ENCODE measurements around the gene CBARP. TPM values are rescaled to one million over a fixed set of nuclear protein-coding genes. Genes with fewer than 3 reads are reported as not detected.
A peak's percentile ranks its signal among the peaks of the same experiment; 100 is the strongest.
"Not testable (repeated sequence)": the region's sequence is repeated elsewhere in the genome, so short reads cannot be mapped to it uniquely, and the experiment has no call there.

The CBARP gene
- total RNA-seq, 1 experiment from 2014 or later, result 5.6 TPM

- in situ Hi-C loops (cut with HindIII; ENCODE audit: low sequenced_read_pairs), result no loop called here
Observed at GRCh38 chr19:1255186-1256161, 17.7 kb upstream of the CBARP start.

GRCh38 chr19:1254530-1255185 lies 16.9 kb upstream of the CBARP start:
- no peak for DNase-seq (ENCODE audit: low spot score)
- in situ Hi-C loops (cut with HindIII; ENCODE audit: low sequenced_read_pairs), result no loop called here

More at GRCh38 chr19:1255186-1256161, 17.7 kb upstream of the CBARP start:
- no peak for DNase-seq (ENCODE audit: low spot score)

DNA sequence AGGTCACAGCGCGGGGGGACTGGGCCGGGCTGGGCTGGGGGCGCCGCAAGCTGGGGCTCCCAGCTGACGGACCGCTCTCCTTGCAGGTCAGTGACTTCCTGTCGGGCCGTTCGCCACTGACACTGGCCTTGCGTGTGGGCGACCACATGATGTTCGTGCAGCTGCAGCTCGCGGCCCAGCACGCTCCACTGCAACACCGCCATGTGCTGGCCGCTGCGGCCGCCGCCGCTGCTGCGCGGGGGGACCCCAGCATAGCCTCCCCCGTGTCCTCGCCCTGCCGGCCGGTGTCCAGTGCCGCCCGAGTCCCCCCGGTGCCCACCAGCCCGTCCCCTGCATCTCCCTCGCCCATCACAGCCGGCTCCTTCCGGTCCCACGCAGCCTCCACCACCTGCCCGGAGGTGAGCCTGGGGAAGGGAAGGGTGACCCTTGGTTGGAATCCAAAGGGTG lies 16.3 kb upstream of the CBARP start:
- in situ Hi-C loops (cut with HindIII; ENCODE audit: low sequenced_read_pairs), result no loop called here
- no peak for DNase-seq (ENCODE audit: low spot score)

DNA sequence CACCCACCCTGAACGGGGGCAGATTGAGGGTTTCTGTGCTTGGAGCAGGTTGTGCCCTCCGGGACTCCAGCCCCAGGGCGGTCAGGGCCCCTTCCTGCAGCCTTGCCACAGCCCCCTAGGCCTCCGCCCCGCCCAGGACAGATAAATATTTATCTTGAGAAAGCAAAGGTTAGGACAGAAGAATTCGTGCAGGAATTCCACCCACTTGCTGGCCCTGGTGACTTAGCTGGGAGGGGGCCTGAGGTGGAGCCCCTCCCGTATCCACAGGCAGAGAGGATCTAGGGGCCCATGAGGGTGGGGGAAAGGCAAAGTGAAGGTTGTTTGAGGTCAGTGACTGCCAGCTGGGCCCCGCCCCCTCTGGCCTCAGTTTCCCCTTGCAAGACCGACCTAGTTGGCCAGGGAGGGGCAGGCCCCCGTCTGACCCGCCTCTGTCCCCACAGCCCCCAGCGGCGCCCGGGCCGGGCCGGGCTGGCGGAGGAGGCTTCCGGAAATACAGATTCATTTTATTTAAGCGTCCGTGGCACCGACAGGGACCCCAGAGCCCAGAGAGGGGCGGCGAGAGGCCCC lies 15.8 kb upstream of the CBARP start:
- in situ Hi-C loops (cut with HindIII; ENCODE audit: low sequenced_read_pairs), result no loop called here
- no peak for DNase-seq (ENCODE audit: low spot score)

- in situ Hi-C loops (cut with HindIII; ENCODE audit: low sequenced_read_pairs), result no loop called here
- DNase-seq (ENCODE audit: low spot score), result peak; percentile 75
Observed at GRCh38 chr19:1252821-1253513, 15.2 kb upstream of the CBARP start.

- peak; percentile 73 for DNase-seq (ENCODE audit: low spot score)
- in situ Hi-C loops (cut with HindIII; ENCODE audit: low sequenced_read_pairs), result no loop called here
Observed at GRCh38 chr19:1252221-1252820, 14.5 kb upstream of the CBARP start.

DNA sequence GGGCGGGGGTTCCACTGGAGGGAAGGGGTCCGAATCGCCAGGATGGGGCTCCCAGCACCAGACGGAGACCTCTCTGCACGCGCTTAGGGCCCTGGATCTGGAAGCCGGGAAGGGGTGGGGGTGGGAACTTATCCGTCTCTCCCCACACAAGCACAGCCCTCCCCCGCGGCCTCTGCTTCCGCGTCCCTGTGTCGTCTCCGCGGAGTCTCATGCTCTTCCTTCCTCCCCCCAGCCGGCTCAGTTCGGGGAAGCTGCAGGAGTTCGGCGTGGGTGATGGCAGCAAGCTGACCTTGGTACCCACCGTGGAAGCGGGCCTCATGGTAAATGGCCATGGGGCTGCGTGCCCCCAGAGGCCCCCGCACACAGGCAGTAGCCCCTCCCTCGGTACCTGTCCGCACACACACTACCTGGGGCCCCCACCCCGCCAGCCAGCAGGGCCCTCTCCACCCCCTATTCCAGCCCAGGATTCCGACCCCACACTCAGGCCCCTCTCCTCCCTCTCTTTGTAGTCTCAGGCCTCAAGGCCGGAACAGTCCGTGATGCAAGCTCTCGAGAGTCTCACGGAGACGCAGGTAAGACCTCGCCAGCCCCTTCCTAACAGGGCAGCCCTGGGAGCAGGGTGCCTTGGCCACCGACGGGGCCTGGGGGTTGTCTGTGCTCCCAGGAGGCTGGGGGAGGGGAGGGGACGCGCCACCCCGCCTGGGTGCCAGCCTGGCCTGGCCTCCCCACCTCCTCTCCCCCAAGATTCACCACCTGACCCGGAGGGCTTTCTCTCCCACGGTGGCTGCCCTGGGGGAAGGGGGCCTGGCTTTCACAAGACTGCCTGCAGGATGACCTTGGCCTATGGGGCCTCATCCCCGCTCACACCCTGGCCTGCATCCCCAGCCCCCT lies 13.8 kb upstream of the CBARP start:
- in situ Hi-C loops (cut with HindIII; ENCODE audit: low sequenced_read_pairs), result no loop called here
- peak; percentile 72 for DNase-seq (ENCODE audit: low spot score)

GRCh38 chr19:1250437-1251260 lies 12.8 kb upstream of the CBARP start:
- in situ Hi-C loops (cut with HindIII; ENCODE audit: low sequenced_read_pairs), result no loop called here
- DNase-seq (ENCODE audit: low spot score), result no peak

DNA sequence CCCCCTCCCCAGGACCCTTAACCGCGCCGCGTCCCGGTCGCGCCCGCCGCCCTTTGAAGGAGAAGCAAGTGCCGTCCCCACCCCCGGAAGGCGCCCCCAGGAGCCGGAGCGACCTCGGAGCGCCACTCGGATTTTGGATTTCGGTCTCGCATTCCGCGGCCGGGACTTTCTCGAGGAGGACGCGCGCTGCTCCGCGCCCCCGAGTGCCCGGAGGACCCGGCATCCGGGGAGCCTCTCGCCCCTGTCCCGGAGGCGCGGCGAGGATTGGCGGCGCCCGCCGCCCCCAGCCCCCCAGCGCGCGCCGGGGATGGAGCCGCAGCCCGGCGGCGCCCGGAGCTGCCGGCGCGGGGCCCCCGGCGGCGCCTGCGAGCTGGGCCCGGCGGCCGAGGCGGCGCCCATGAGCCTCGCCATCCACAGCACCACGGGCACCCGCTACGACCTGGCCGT lies 12.2 kb upstream of the CBARP start:
- in situ Hi-C loops (cut with HindIII; ENCODE audit: low sequenced_read_pairs), result no loop called here
- no peak for DNase-seq (ENCODE audit: low spot score)

DNA sequence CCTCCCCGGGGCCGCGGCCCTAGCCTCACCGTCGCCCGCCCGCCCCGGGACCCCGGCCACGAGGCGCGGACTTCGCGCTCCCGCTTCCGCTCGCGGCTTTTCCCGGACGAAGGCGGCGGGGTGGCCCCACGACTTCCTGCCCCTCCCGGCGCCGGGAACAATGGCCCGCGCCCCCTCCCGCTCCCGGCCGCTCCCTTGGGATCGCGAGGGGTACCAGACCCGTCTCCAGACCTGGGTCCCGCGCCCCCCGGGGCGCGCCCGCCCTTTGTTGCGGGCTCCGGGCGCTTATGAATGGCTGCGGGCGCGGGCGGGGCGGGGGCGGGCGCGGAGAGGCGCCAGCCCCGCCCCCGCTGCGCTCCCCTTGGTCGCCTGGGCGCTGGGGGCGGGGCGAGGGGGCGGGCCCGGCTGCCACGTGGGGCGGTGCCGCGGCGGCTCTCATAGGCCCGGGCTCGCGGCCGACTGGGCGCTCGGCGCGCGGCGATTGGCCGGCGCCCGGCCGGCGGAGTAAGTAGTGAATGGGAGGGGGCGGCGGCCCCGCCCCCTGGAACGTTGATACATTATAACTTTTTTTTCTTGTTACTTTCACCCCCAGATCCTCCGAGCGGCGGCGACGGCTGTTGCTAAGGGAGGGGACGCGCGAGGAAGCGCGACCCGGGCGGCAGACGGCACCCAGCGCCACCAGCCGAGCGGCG lies 11.6 kb upstream of the CBARP start:
- DNase-seq (ENCODE audit: low spot score), result peak; percentile 93
- in situ Hi-C loops (cut with HindIII; ENCODE audit: low sequenced_read_pairs), result no loop called here

GRCh38 chr19:1248786-1249297 lies 11.0 kb upstream of the CBARP start:
- in situ Hi-C loops (cut with HindIII; ENCODE audit: low sequenced_read_pairs), result no loop called here
- DNase-seq (ENCODE audit: low spot score), result peak; percentile 63

DNA sequence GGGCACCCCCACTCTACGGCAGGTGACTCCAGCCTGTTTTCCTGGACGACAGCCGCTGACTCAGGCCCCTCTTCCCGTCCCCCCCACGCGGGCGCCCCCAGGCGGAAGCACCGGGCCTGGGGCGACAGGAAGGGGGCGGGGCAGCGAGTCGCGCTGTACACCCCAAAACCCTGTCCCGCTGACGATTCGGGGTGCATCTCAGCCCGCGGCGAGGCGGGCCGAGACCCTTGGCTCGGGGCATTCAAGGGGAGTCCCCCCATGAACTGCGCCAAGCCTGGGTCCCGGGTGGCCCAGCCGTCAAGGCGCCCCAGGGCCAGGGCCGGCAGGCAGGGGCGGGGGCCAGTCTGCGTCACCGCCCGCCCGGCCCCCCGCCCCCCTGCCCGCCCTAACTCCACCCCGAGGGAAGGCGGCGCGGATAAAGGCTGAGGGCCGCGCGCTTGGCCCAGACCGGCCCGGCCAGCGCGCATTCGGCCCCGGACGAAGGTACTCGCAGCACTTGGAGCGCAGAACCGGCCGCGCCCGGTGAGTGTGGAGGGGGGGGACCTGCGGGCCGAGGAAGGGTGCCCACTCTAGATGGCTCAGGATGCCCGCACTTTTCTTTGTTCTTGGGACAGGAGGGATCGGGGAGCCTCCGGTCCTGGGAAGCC lies 10.5 kb upstream of the CBARP start, which contains the start of gene MIDN:
TSS of gene MIDN (plus strand) at position 445 of the 647 bp plus-strand sequence. CDS start 1,714 bp downstream, outside the sequence.
- no peak for DNase-seq (ENCODE audit: low spot score)
- in situ Hi-C loops (cut with HindIII; ENCODE audit: low sequenced_read_pairs), result no loop called here

DNA sequence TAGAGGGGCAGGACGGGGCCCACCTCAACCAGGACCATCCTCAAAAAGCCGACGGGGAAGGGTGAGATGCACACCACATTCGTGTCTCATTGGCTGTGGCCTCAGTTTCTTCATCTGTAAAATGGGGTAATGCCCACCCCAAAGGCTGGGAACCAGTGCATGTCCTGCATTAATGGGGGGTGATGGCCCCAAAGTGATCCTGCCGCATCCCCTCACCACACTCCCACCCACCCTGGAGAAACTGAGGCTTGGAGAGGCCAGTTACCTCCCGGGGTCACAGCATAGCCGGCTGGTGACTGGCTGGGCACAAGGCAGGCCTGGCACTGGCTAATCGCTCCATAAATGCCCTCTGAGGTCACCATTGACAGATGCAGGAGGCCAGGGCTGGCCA lies 9.9 kb upstream of the CBARP start:
- no peak for DNase-seq (ENCODE audit: low spot score)
- in situ Hi-C loops (cut with HindIII; ENCODE audit: low sequenced_read_pairs), result no loop called here

DNA sequence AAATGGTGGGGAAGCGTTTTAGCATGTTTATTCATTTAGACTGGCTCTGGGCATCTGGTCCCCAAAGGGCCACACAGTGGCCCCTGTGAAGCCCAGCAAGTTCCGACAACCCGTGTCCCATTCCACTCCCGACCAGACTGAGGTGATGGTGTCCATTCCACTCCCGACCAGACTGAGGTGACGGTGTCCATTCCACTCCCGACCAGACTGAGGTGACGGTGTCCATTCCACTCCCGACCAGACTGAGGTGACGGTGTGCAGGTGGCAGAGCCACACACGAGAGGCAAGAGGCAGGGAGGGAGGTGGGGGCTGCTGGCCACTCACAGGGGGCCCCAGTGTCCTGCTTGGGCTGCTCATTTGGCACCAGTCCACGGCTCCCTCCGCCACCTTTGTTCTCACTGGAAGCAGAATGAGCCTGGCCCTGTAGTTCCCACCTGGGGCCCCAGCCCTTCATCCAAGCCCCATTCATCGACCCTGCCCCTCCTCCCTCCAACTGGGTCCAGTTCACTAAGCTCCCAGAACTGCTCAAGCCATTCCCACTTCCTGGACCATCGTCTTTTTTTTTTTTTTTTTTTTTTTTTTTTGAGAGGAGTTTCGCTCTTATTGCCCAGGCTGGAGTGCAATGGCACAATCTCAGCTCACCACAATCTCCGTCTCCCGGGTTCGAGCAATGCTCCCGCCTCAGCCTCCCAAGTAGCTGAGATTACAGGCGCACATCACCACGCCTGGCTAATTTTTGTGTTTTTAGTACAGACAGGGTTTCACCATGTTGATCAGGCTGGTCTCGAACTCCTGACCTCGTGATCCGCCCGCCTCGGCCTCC lies 8.7 kb upstream of the CBARP start:
- in situ Hi-C loops (cut with HindIII; ENCODE audit: low sequenced_read_pairs); DNase-seq (ENCODE audit: low spot score): not testable (repeated sequence)

Data from G401 (cell line).